Mucosa of descending colon (tissue), 3 donors: Measurements from ENCODE around the gene VAV1. TPM values are rescaled to one million over a fixed set of nuclear protein-coding genes. Genes with fewer than 3 reads are reported as not detected.
"Not testable (repeated sequence)": the region's sequence is repeated elsewhere in the genome, so short reads cannot be mapped to it uniquely, and the experiment has no call there.

ENCODE experiments used
- ATAC-seq: fragments of 200-7000 bp; cut with Tn5 transposase; one replicate; pipeline ENCODE4 v1.9.1; 2020; ENCODE audit warnings: mild to moderate bottlenecking, moderate library complexity
- DNase-seq, 3 donors: peaks; one replicate each; pipeline ENCODE4 v3.0.0-alpha.2; 2020
- H3K36me3 ChIP-seq: fragments of 200-600 bp; one replicate; pipeline ENCODE4 v1.8.0; 2021; ENCODE audit warnings: low read depth, mild to moderate bottlenecking
- H3K4me1 ChIP-seq: fragments of 200-600 bp; one replicate; pipeline ENCODE4 v1.8.0; 2021; ENCODE audit warnings: low read depth, mild to moderate bottlenecking
- H3K4me3 ChIP-seq: fragments of 200-600 bp; one replicate; pipeline ENCODE4 v1.8.0; 2021; ENCODE audit warnings: mild to moderate bottlenecking
- H3K9me3 ChIP-seq: fragments of 200-600 bp; one replicate; pipeline ENCODE4 v1.8.0; 2021; ENCODE audit warnings: mild to moderate bottlenecking
- CTCF ChIP-seq: fragments of 200-600 bp; IDR thresholded peaks from one replicate; pipeline ENCODE4 v1.8.0; 2022; ENCODE audit warnings: antibody characterized with exemption, mild to moderate bottlenecking
- intact Hi-C, 2 donors: fragments of 100-400 bp; cut with DNase I in 1 of 2; cut with micrococcal nuclease in 1 of 2; formaldehyde crosslinking; loops; one replicate each; pipeline versions ENCODE4 v1.11.0 to v1.11.1; 2022; cut with DNase I, micrococcal nuclease
- total RNA-seq, 3 donors: library from RNA; stranded (reverse); fragmentation: NEBNext Ultra II Directional in 2 of 3; extraction: Animal tissue kit (Norgen Biotek cat#: 25700) in 2 of 3; gene quantifications; one replicate each; pipeline versions ENCODE4 v1.2.1 to v1.2.4, GENCODE V29; 2021 to 2023
- donor health status: DM: no; HTN: no; CAD: no; lungs with moderate emphysema.
- donor health status: DM: no; HTN: no; CAD: no.
- donor health status: DM: no; HTN: yes; CAD: no.

VAV1 gene
- total RNA-seq, 3 donors from 2014 or later: 6.0 to 12.3 (median 10.7) TPM

GRCh38 chr19:6745965-6746364 is 26.5 kb upstream of the VAV1 start:
- intact Hi-C loops: no loop called here
- no peak for ATAC-seq
- no peak for DNase-seq
- Histone ChIP-seq H3K9me3 (no peaks in the 10 kb centered on the region), H3K4me3 (no peak overlapping the region), H3K36me3 (no peaks in the 10 kb centered on the region), H3K4me1 (peaks cover 22% of the 10 kb centered on the region)
- TF ChIP-seq CTCF: no peak

DNA sequence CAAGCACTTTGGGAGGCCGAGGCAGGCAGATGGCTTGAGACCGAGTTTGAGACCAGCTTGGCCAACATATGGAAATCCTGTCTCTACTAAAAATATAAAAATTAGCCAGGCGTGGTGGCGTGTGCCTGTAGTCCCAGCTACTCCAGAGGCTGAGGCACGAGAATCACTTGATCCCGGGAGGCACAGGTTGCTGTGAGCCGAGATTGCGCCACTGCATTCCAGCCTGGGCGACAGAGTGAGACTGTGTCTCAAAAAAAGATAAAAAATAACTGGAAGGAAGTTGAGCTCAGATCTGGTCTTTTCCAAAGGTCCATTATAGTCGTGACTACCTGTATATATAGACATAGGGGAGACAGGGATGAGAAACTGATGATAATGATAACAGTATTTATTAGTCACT is 24.0 kb upstream of the VAV1 start:
- intact Hi-C loops, DNase-seq, H3K9me3 ChIP-seq, H3K4me3 ChIP-seq, ATAC-seq, H3K36me3 ChIP-seq: not testable (repeated sequence)
- peaks cover 28% of the 10 kb centered on the region for H3K4me1 ChIP-seq

DNA sequence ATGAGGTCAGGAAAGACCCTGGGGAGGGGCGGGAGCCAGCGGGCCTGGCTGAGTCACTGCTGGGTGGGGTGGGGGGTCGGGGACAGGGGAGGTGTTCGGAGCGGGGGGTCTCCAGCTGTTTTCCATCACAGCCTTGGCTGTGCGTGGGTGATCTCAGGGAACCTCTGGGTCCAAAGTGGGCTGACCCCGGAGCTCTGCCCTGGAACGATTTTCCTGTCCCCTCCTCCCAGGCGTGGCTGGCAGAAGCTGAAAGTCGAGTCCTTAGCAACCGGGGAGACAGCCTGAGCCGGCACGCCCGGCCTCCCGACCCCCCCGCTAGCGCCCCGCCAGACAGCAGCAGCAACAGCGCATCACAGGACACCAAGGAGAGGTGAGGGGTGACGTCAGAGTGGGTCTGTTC is 22.4 kb upstream of the VAV1 start:
- peak in 2 of 3 donors; percentile 49 to 64 for DNase-seq

GRCh38 chr19:6751189-6751588 is 21.3 kb upstream of the VAV1 start:
- intact Hi-C loops: no loop called here
- Histone ChIP-seq H3K36me3 (no peaks in the 10 kb centered on the region), H3K4me1 (peaks cover 21% of the 10 kb centered on the region), H3K9me3 (no peaks in the 10 kb centered on the region), H3K4me3 (no peak overlapping the region)
- ATAC-seq (no peak), DNase-seq (no peak)
- TF ChIP-seq CTCF: no peak

More for the DNA sequence above, 22.4 kb upstream of the VAV1 start:
- no peak for ATAC-seq
- Histone ChIP-seq H3K36me3 (no peaks in the 10 kb centered on the region), H3K9me3 (no peaks in the 10 kb centered on the region), H3K4me3 (no peak overlapping the region), H3K4me1 (peaks cover 26% of the 10 kb centered on the region)
- intact Hi-C loops: no loop called here
- TF ChIP-seq CTCF: no peak

DNA sequence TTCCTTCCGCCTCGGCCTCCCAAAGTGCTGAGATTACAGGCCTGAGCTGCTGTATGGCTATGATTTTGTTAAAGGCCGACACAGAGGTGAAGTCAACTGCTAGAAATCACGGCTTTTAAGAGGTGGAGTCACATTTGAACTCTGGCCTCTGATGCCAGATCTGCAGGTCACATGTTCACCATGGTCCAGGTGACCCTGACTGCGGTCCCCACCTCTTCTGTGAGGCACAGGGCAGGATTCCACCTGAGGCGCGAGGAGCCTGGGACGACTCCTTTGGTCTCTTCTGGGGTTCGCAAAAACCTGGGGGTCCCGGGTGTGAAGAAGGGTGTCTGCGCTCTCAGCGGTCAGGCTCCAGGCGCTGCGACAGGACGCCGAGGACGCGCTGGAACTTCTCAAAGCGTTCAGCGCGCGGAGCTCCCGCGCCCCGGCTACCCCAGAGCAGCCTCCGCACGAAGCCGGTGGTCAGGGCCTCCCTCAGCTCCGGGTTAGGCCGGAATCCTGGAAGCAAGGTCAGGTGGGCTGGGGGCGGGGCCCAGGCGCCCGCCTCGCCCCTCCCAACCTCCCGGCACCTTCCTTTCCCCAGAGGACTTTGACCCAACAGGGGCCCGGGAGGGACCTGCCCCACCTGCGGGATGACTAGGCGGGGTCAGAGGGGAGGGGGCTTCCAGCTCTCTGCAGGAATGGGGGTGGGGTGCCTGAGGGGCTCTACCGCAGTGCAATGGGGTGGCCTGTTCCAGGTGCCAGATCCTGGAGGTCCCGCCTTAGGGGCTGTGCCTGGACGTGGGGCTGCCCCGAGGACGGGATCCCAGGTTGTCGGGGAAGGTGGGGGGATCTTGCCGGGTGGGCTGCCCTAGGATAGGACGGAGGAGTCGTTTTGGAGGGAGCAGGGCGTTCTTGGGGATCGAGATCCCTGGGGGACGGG is 20.0 kb upstream of the VAV1 start:
- peak; percentile 76 for ATAC-seq
- no peaks in the 10 kb centered on the region for H3K9me3 ChIP-seq
- H3K4me3 ChIP-seq: no peak overlapping the region
- peaks cover 21% of the 10 kb centered on the region for H3K4me1 ChIP-seq
- peak; percentile 85 to 89 (median 87) for DNase-seq
- TF ChIP-seq CTCF: no peak
- intact Hi-C loops: no loop called here
- H3K36me3 ChIP-seq: no peaks in the 10 kb centered on the region
